Esophagus muscularis mucosa (tissue), 3 donors: ENCODE measurements around the gene WDR89.

Experiments
- CTCF ChIP-seq, 3 experiments: fragments of 200-600 bp in 2 of 3; fragments of 450-650 bp in 1 of 3; sonication (generic) in 2 of 3; IDR thresholded peaks; one replicate each; pipeline ENCODE4 v1.5.1; 2017 to 2019; ENCODE audit warnings: antibody characterized with exemption in 3 of 3, mild to moderate bottlenecking in 2 of 3, moderate library complexity in 1 of 3
- POLR2A ChIP-seq: fragments of 450-650 bp; IDR thresholded peaks from one replicate; pipeline ENCODE4 v1.6.1; 2017; ENCODE audit warnings: antibody characterized with exemption, moderate library complexity, mild to moderate bottlenecking, low read depth
- POLR2AphosphoS5 ChIP-seq, 2 donors: sonication (generic); formaldehyde crosslinking; IDR thresholded peaks; one replicate each; pipeline ENCODE4 v1.6.1; 2017; ENCODE audit warnings: antibody characterized with exemption in 2 of 2

- TF ChIP-seq POLR2A (no peak), POLR2AphosphoS5 (IDR thresholded peaks at IDR 0.05) (no peak), CTCF (IDR thresholded peaks at IDR 0.05) (no peak)
Measured at GRCh38 chr14:63551332-63551731, 90.3 kb downstream of the WDR89 start.
